HUES6 (cell line): ENCODE data around the gene IL15.
"Not testable (repeated sequence)": the region's sequence is repeated elsewhere in the genome, so short reads cannot be mapped to it uniquely, and the experiment has no call there.

ENCODE experiments used
- H3K27ac ChIP-seq: 2 replicates; pipeline ENCODE4 v1.7.0; 2013; ENCODE audit warnings: low read depth, mild to moderate bottlenecking, low read length, inconsistent platforms
- H3K27me3 ChIP-seq: 2 replicates; pipeline ENCODE4 v1.6.1; 2013; ENCODE audit warnings: low read length; ENCODE audit not compliant: control insufficient read depth, insufficient read depth
- H3K36me3 ChIP-seq: 2 replicates; pipeline ENCODE4 v1.6.1; 2013; ENCODE audit warnings: low read length; ENCODE audit not compliant: control insufficient read depth, insufficient read depth
- H3K4me1 ChIP-seq: 2 replicates; pipeline ENCODE4 v1.6.1; 2013; ENCODE audit warnings: low read length; ENCODE audit not compliant: control insufficient read depth, insufficient read depth
- H3K4me3 ChIP-seq: 2 replicates; pipeline ENCODE4 v1.5.1; 2013; ENCODE audit warnings: low read depth, low read length
- H3K9ac ChIP-seq: one replicate; pipeline ENCODE4 v1.6.1; 2013; ENCODE audit warnings: mild to moderate bottlenecking, low read length
- H3K9me3 ChIP-seq: 2 replicates; pipeline ENCODE4 v1.6.1; 2013; ENCODE audit warnings: low read depth, low read length; ENCODE audit not compliant: control insufficient read depth, insufficient read depth

IL15 gene

GRCh38 chr4:141730805-141731204 is 94.4 kb downstream of the IL15 start:
- Histone ChIP-seq H3K27me3 (no peaks in the 10 kb centered on the region), H3K4me1 (no peaks in the 10 kb centered on the region), H3K9ac (no peak overlapping the region), H3K9me3 (no peaks in the 10 kb centered on the region), H3K27ac (no peak overlapping the region), H3K4me3 (no peak overlapping the region), H3K36me3 (no peaks in the 10 kb centered on the region)

GRCh38 chr4:141731481-141731880 is 95.1 kb downstream of the IL15 start:
- Histone ChIP-seq H3K36me3 (no peaks in the 10 kb centered on the region), H3K9me3 (no peaks in the 10 kb centered on the region), H3K9ac (no peak overlapping the region), H3K4me3 (no peak overlapping the region), H3K27me3 (no peaks in the 10 kb centered on the region), H3K4me1 (no peaks in the 10 kb centered on the region), H3K27ac (no peak overlapping the region)

DNA sequence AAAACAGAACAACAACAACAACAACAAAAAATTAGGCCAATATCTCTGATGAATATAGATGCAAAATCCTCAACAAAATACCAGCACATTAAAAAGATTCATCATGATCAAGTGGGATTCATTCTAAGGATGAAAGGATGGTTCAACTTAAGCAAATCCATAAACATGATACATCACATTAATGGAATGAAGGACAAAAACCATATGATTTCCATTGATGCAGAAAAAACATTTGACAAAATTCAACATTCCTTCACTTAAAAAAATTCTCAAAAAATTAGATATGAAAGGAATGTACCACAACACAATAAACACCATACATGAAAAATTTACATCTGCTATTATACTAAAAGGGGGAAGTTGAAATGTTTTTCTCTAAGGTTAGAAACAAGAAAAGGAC is 103.3 kb downstream of the IL15 start:
- Histone ChIP-seq H3K27ac (no peak overlapping the region), H3K27me3 (no peaks in the 10 kb centered on the region), H3K9ac (no peak overlapping the region), H3K4me3 (no peak overlapping the region), H3K36me3 (no peaks in the 10 kb centered on the region), H3K9me3 (peaks cover 6% of the 10 kb centered on the region; the same call in 1 of the 2 replicates), H3K4me1 (no peaks in the 10 kb centered on the region)

DNA sequence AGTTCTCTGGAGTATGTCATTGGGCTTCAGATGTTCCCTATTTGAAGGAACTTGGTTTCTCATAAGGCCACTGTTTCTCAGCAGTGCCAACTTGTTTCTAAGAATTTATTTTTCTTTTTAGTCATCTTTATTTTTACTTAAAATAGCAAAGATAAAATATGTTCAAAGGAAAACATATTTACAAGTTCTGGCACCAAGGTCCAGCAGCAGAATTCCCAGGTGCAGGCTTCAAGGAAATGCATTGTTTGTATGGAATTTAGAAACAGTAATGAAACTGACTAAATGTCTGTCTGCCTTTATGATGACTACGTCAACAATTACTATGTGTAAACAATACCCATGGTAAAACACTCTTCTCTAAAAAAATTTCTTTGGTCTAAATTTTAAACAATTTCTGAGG is 109.6 kb downstream of the IL15 start:
- Histone ChIP-seq H3K4me1 (no peaks in the 10 kb centered on the region), H3K36me3 (no peaks in the 10 kb centered on the region), H3K4me3 (no peak overlapping the region), H3K9ac (no peak overlapping the region), H3K27me3 (no peaks in the 10 kb centered on the region), H3K9me3 (peaks cover 6% of the 10 kb centered on the region; the same call in 1 of the 2 replicates), H3K27ac (no peak overlapping the region)

DNA sequence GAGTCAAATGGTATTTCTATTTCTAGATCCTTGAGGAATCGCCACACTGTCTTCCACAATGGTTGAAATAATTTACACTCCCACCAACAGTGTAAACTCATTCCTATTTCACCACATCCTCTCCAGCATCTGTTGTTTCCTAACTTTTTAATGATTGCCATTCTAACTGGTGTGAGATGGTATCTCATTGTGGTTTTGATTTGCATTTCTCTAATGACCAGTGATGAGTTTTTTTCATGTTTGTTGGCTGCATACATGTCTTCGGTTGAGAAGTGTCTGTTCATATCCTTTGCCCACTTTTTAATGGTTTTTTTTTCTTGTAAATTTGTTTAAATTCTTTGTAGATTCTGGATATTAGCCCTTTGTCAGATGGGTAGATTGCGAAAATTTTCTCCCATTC is 115.4 kb downstream of the IL15 start:
- H3K27me3 ChIP-seq, H3K9ac ChIP-seq, H3K4me1 ChIP-seq, H3K36me3 ChIP-seq, H3K9me3 ChIP-seq, H3K4me3 ChIP-seq, H3K27ac ChIP-seq: not testable (repeated sequence)

DNA sequence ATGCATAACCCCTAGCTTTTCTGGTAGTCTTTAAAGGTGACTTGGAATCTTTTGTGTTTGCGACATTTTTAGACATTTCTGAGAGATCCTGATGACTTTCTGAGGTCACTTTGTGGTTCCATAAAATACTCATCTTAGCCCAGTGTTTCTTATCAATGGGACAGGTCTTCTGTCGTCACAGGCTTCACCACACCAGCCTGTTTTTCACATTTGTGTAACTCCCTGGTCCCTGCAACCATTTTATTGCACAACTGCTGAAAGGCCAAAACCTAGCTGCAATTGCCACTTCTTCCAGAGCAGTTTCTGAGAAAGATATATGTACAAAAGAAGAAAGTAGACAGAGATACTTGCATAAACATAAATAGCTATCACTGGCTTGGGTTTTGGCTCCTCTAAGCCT is 120.9 kb downstream of the IL15 start:
- Histone ChIP-seq H3K4me1 (no peaks in the 10 kb centered on the region; the same call in 1 of the 2 replicates), H3K9me3 (no peaks in the 10 kb centered on the region), H3K27me3 (no peaks in the 10 kb centered on the region), H3K27ac (no peak overlapping the region), H3K36me3 (no peaks in the 10 kb centered on the region), H3K4me3 (no peak overlapping the region), H3K9ac (no peak overlapping the region)

GRCh38 chr4:141759796-141760425 is 123.5 kb downstream of the IL15 start:
- H3K36me3 ChIP-seq, result no peaks in the 10 kb centered on the region
- no peaks in the 10 kb centered on the region for H3K9me3 ChIP-seq
- H3K4me1 ChIP-seq, result no peaks in the 10 kb centered on the region; the same call in 1 of the 2 replicates
- H3K27me3 ChIP-seq, result no peaks in the 10 kb centered on the region
- H3K27ac ChIP-seq, result no peak overlapping the region
- no peak overlapping the region for H3K4me3 ChIP-seq
- H3K9ac ChIP-seq, result no peak overlapping the region

DNA sequence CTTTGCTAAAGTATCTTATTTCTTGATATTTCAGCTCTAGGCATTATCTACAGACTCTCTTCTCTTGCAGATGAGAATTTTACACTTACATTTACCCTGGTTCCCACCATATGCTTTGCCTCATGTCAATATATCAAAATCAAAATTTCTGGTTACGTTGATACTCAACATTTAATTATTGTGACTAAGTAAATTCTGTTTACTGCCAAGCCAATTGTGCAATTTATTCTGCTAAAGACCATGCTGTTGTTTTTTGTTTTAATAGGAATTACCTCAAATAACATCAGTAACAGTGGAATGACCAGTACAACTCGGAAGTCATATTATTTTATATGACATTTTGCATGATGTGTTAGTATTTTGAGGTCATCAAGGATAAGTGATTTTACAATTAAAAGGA is 125.5 kb downstream of the IL15 start:
- no peak overlapping the region for H3K27ac ChIP-seq
- H3K9me3 ChIP-seq, result no peaks in the 10 kb centered on the region
- no peak overlapping the region for H3K9ac ChIP-seq
- no peaks in the 10 kb centered on the region for H3K36me3 ChIP-seq
- H3K27me3 ChIP-seq, result no peaks in the 10 kb centered on the region
- no peak overlapping the region for H3K4me3 ChIP-seq
- H3K4me1 ChIP-seq, result no peaks in the 10 kb centered on the region; the same call in 1 of the 2 replicates

- H3K4me1 ChIP-seq, result no peaks in the 10 kb centered on the region
Measured at GRCh38 chr4:141763374-141763773, 127.0 kb downstream of the IL15 start.

DNA sequence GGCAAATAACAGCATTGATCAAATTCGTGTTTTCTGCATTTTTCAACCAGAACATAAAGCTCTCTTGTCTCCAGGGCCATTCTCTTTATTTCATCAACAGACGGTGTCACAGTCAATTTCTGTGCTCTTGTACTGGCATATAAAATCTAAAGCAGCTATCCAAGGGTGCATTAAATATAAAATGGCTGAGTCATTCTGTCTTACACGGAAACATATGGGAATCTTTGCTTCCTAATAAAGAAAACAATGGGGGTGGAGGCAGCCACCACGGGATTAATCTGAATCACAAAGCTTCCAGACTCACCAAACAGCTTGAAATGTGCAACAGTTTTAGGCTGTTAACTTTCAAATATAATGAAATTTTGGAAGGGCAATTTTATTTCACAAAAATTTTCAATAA is 132.6 kb downstream of the IL15 start:
- Histone ChIP-seq H3K27me3 (no peaks in the 10 kb centered on the region), H3K9ac (no peak overlapping the region), H3K4me1 (peaks cover 4% of the 10 kb centered on the region; the same call in 1 of the 2 replicates), H3K36me3 (no peaks in the 10 kb centered on the region), H3K27ac (no peak overlapping the region), H3K4me3 (no peak overlapping the region), H3K9me3 (no peaks in the 10 kb centered on the region)

More at GRCh38 chr4:141763374-141763773, 127.0 kb downstream of the IL15 start:
- Histone ChIP-seq H3K27me3 (no peaks in the 10 kb centered on the region), H3K36me3 (no peaks in the 10 kb centered on the region), H3K27ac (no peak overlapping the region), H3K4me3 (no peak overlapping the region), H3K9me3 (no peaks in the 10 kb centered on the region), H3K9ac (no peak overlapping the region)

DNA sequence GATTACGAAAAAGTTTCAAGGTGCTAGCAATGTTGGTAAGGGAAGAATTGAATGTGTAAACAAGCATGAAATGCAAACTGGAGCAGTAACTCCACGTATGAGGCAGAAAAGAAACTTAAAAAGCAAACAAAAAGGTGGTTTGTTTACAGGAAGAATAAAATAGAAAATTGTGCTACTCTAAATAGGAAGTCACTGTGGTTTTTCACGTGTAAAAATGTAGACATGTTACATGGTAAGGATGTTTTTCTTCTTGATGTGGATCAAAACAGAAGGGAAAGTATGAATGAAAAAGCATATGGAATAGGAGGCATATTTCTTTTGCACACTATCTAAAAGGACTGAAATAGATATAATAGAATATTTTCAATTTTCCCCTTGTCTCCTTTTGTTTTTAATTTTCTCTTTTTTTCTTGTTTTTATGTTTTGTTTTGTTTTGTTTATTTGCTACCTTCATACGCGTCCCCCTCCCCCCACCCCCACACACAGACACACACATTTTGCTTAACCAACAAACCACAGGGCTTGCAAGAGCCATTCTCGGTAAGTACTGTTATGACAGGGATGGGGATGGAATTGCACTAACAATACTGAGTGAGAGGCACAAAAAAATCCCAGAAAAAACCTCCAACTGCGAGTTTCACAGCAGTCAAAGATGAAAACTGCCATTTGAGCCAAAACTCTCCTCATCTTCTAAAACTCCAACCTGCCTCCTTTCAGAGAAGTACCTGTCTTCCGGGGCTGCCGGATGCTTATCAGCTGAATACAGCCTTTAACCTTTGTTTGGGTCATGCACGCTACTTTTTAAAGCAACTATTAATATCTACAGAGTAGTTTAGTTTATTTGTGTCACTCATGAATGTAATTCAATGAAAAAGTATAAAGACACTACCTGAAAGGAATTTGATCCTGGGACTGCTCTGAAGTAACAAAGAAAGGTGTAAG is 135.8 kb downstream of the IL15 start:
- H3K4me3 ChIP-seq, result no peak overlapping the region
- H3K9me3 ChIP-seq, result no peaks in the 10 kb centered on the region
- H3K27me3 ChIP-seq, result no peaks in the 10 kb centered on the region
- H3K4me1 ChIP-seq, result peaks cover 4% of the 10 kb centered on the region; the same call in 1 of the 2 replicates
- no peaks in the 10 kb centered on the region for H3K36me3 ChIP-seq
- no peak overlapping the region for H3K27ac ChIP-seq
- H3K9ac ChIP-seq, result no peak overlapping the region
